ENCODE data around the gene FRMPD4.

Gene FRMPD4

GRCh38 chrX:12580548-12580947, 442.3 kb downstream of the FRMPD4 start:
- in situ Hi-C loops (cut with MboI; ENCODE audit: low pct_unique_long_range_greater_than_20kb, low sequenced_read_pairs, unreplicated experiment): no loop called here

GRCh38 chrX:12581546-12581945, 443.3 kb downstream of the FRMPD4 start:
- no peak for DNase-seq (ENCODE audit: low spot score)
- TF ChIP-seq CTCF (IDR thresholded peaks at IDR 0.05; ENCODE audit: extremely low read depth, insufficient read depth, missing control alignments): no peak
- in situ Hi-C loops (cut with MboI; ENCODE audit: low pct_unique_long_range_greater_than_20kb, low sequenced_read_pairs, unreplicated experiment): no loop called here

More at GRCh38 chrX:12580548-12580947, 442.3 kb downstream of the FRMPD4 start:
- TF ChIP-seq CTCF (IDR thresholded peaks at IDR 0.05; ENCODE audit: extremely low read depth, insufficient read depth, missing control alignments): no peak
- DNase-seq (ENCODE audit: low spot score): no peak

- DNase-seq (ENCODE audit: low spot score): no peak
- no peak for TF ChIP-seq CTCF (IDR thresholded peaks at IDR 0.05; ENCODE audit: extremely low read depth, insufficient read depth, missing control alignments)
- in situ Hi-C loops (cut with MboI; ENCODE audit: low pct_unique_long_range_greater_than_20kb, low sequenced_read_pairs, unreplicated experiment): no loop called here
Measured at GRCh38 chrX:12582649-12583048, 444.4 kb downstream of the FRMPD4 start.

GRCh38 chrX:12583543-12583942, 445.3 kb downstream of the FRMPD4 start:
- DNase-seq (ENCODE audit: low spot score): no peak
- in situ Hi-C loops (cut with MboI; ENCODE audit: low pct_unique_long_range_greater_than_20kb, low sequenced_read_pairs, unreplicated experiment): no loop called here
- TF ChIP-seq CTCF (IDR thresholded peaks at IDR 0.05; ENCODE audit: extremely low read depth, insufficient read depth, missing control alignments): no peak

- TF ChIP-seq CTCF (IDR thresholded peaks at IDR 0.05; ENCODE audit: extremely low read depth, insufficient read depth, missing control alignments): no peak
- in situ Hi-C loops (cut with MboI; ENCODE audit: low pct_unique_long_range_greater_than_20kb, low sequenced_read_pairs, unreplicated experiment): no loop called here
- DNase-seq (ENCODE audit: low spot score): no peak
Measured at GRCh38 chrX:12595720-12596119, 457.4 kb downstream of the FRMPD4 start.

GRCh38 chrX:12610079-12610478, 471.8 kb downstream of the FRMPD4 start:
- in situ Hi-C loops (cut with MboI; ENCODE audit: low pct_unique_long_range_greater_than_20kb, low sequenced_read_pairs, unreplicated experiment): no loop called here
- no peak for DNase-seq (ENCODE audit: low spot score)
- no peak for TF ChIP-seq CTCF (IDR thresholded peaks at IDR 0.05; ENCODE audit: extremely low read depth, insufficient read depth, missing control alignments)

- no peak for TF ChIP-seq CTCF (IDR thresholded peaks at IDR 0.05; ENCODE audit: extremely low read depth, insufficient read depth, missing control alignments)
- in situ Hi-C loops (cut with MboI; ENCODE audit: low pct_unique_long_range_greater_than_20kb, low sequenced_read_pairs, unreplicated experiment): no loop called here
- DNase-seq (ENCODE audit: low spot score): no peak
Measured at GRCh38 chrX:12611471-12611870, 473.2 kb downstream of the FRMPD4 start.
